ENCODE measurements around the gene CPNE2.

DNA sequence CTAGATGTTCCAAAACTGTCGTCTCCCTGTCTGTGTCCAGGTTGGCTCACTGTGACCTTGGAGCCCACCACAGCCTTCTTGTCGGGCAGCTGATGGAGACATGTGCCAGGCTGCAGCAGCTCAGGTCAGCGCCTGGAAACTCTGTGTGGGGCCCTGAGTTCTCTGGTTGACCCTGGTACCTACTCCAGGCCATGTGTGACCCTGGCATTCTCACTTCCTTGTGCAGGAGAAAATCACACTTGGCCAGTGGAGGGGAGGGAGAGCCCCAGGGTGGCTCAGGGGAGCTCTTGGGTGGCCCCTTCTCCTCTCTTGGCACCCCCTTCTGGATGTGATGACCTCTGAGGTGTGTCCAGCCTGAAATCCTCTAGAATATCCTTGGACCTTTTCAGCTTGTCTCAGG is 25.0 kb upstream of the CPNE2 start:
- TF ChIP-seq, protein P1, sequence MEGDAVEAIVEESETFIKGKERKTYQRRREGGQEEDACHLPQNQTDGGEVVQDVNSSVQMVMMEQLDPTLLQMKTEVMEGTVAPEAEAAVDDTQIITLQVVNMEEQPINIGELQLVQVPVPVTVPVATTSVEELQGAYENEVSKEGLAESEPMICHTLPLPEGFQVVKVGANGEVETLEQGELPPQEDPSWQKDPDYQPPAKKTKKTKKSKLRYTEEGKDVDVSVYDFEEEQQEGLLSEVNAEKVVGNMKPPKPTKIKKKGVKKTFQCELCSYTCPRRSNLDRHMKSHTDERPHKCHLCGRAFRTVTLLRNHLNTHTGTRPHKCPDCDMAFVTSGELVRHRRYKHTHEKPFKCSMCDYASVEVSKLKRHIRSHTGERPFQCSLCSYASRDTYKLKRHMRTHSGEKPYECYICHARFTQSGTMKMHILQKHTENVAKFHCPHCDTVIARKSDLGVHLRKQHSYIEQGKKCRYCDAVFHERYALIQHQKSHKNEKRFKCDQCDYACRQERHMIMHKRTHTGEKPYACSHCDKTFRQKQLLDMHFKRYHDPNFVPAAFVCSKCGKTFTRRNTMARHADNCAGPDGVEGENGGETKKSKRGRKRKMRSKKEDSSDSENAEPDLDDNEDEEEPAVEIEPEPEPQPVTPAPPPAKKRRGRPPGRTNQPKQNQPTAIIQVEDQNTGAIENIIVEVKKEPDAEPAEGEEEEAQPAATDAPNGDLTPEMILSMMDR (optimal IDR thresholded peaks at IDR 0.05 in 1 of 3, IDR thresholded peaks at IDR 0.05 in 1 of 3, conservative IDR thresholded peaks at IDR 0.05 in 1 of 3; ENCODE audit: extremely low read depth in 1 of 3, insufficient read depth in 2 of 3, low read length in 3 of 3): no peak
- no peak for TF ChIP-seq EZH2 (IDR thresholded peaks at IDR 0.05; ENCODE audit: low read length)

Data from keratinocyte (primary cell).